ENCODE results near the gene SLCO2B1. TPM values are rescaled to one million over a fixed set of nuclear protein-coding genes. Genes with fewer than 3 reads are reported as not detected.

SLCO2B1 gene
- total RNA-seq, 1 experiment from 2014 or later: not detected

GRCh38 chr11:75149766-75150465, 991 bp upstream of the SLCO2B1 start:
- no peaks in the 10 kb centered on the region for H3K9me3 Mint-ChIP-seq
- H3K9me3 ChIP-seq (ENCODE audit: control insufficient read depth, low read depth, low read length): no peaks in the 10 kb centered on the region

More at GRCh38 chr11:75149766-75150465, 991 bp upstream of the SLCO2B1 start:
- Histone ChIP-seq H2AK5ac (ENCODE audit: insufficient read length, low read length) (no peak overlapping the region), H3K14ac (ENCODE audit: insufficient read depth, low read length) (no peak overlapping the region), H3K79me2 (ENCODE audit: insufficient read depth, low read length) (no peaks in the 10 kb centered on the region), H2BK12ac (ENCODE audit: insufficient read length, low read depth, low read length) (no peak overlapping the region), H3K4me1 (ENCODE audit: insufficient read depth, low read length) (no peaks in the 10 kb centered on the region), H3K18ac (ENCODE audit: insufficient read length, low read depth, low read length) (no peak overlapping the region), H2BK5ac (ENCODE audit: insufficient read length, low read length) (no peak overlapping the region), H2BK120ac (ENCODE audit: low read depth, low read length, poor library complexity, severe bottlenecking) (no peak overlapping the region), H4K8ac (replicated peaks; ENCODE audit: insufficient read length, low read depth, low read length) (no peak overlapping the region), H2BK20ac (ENCODE audit: low read depth, low read length, poor library complexity, severe bottlenecking) (no peak overlapping the region), H3K23me2 (ENCODE audit: insufficient read length, low read depth, low read length, poor library complexity, severe bottlenecking) (no peaks in the 10 kb centered on the region), H4K91ac (ENCODE audit: insufficient read length, low read depth, low read length) (no peak overlapping the region), H3K79me1 (ENCODE audit: insufficient read depth, low read depth, low read length, poor library complexity, severe bottlenecking) (no peaks in the 10 kb centered on the region), H2BK15ac (ENCODE audit: low read depth, low read length) (no peak overlapping the region), H4K20me1 (ENCODE audit: control insufficient read depth, insufficient read depth, insufficient read length) (no peaks in the 10 kb centered on the region), H3T11ph (ENCODE audit: low read length) (no peak overlapping the region), H3K9ac (ENCODE audit: extremely low read depth, insufficient read length, low read length) (no peak overlapping the region), H3K23ac (ENCODE audit: insufficient read length, low read depth, low read length) (no peak overlapping the region), H3K4me2 (ENCODE audit: insufficient read depth, insufficient read length, low read length) (no peak overlapping the region), H3K27me3 (ENCODE audit: insufficient read depth, low read length) (no peaks in the 10 kb centered on the region), H3K56ac (ENCODE audit: insufficient read length, low read depth, low read length) (no peak overlapping the region), H4K5ac (ENCODE audit: insufficient read length, low read depth, low read length) (no peak overlapping the region), H2AFZ (ENCODE audit: low read length) (no peak overlapping the region), H3K4ac (ENCODE audit: low read depth, low read length) (no peak overlapping the region), H3K27ac (ENCODE audit: insufficient read length, low read depth, low read length) (no peak overlapping the region)
- no CpG with 5 or more reads among the region's 4 CpGs for WGBS (ENCODE audit: extremely low coverage, insufficient read length, low lambda C conversion rate)
- Mint-ChIP-seq H3K27me3 (ENCODE audit: low read depth) (peaks cover 13% of the 10 kb centered on the region), H3K27ac (no peak overlapping the region), H3K4me3 (no peak overlapping the region), H3K4me1 (peaks cover 0 to 1% of the 10 kb centered on the region in 2 experiments; a peak in 1 of 4 replicates), H3K36me3 (ENCODE audit: insufficient read depth in 1 of 3, low read depth in 3 of 3) (no peaks in the 10 kb centered on the region)
- TF ChIP-seq CTCF (conservative IDR thresholded peaks at IDR 0.05): no peak
- no peak for DNase-seq

Data from H9 (cell line).